ENCODE data around the gene SETD7.
A peak's percentile ranks its signal among the peaks of the same experiment; 100 is the strongest.

Gene SETD7

GRCh38 chr4:139547979-139548378 is 8.0 kb downstream of the SETD7 start:
- no peak for DNase-seq

GRCh38 chr4:139540632-139541031 is 15.4 kb downstream of the SETD7 start:
- no peak for DNase-seq

GRCh38 chr4:139540161-139540560 is 15.9 kb downstream of the SETD7 start:
- DNase-seq: no peak

- DNase-seq: no peak
Observed at GRCh38 chr4:139537292-139537691, 18.7 kb downstream of the SETD7 start.

- DNase-seq: no peak
Observed at GRCh38 chr4:139535871-139536234, 20.2 kb downstream of the SETD7 start.

- no peak for DNase-seq
Observed at GRCh38 chr4:139535228-139535870, 20.7 kb downstream of the SETD7 start.

- no peak for DNase-seq
Observed at GRCh38 chr4:139534287-139534950, 21.6 kb downstream of the SETD7 start.

- DNase-seq: no peak
Observed at GRCh38 chr4:139533511-139533910, 22.5 kb downstream of the SETD7 start.

GRCh38 chr4:139532947-139533346 is 23.1 kb downstream of the SETD7 start:
- DNase-seq: no peak

- peak; percentile 38 for DNase-seq
Observed at GRCh38 chr4:139530833-139531427, 25.1 kb downstream of the SETD7 start.

- no peak for DNase-seq
Observed at GRCh38 chr4:139528377-139529005, 27.5 kb downstream of the SETD7 start.

- DNase-seq: no peak
Observed at GRCh38 chr4:139526928-139527327, 29.1 kb downstream of the SETD7 start.

GRCh38 chr4:139525414-139525813 is 30.6 kb downstream of the SETD7 start:
- DNase-seq: no peak

- DNase-seq: no peak
Observed at GRCh38 chr4:139524062-139524631, 31.9 kb downstream of the SETD7 start.

- no peak for DNase-seq
Observed at GRCh38 chr4:139523076-139523475, 32.9 kb downstream of the SETD7 start.

- no peak for DNase-seq
Observed at GRCh38 chr4:139522457-139522856, 33.6 kb downstream of the SETD7 start.

- DNase-seq: no peak
Observed at GRCh38 chr4:139521754-139522401, 34.1 kb downstream of the SETD7 start.

- DNase-seq: no peak
Observed at GRCh38 chr4:139515531-139515958, 40.5 kb downstream of the SETD7 start.

- DNase-seq: no peak
Observed at GRCh38 chr4:139514382-139515059, 41.5 kb downstream of the SETD7 start.

- no peak for DNase-seq
Observed at GRCh38 chr4:139511320-139511719, 44.7 kb downstream of the SETD7 start.

- DNase-seq: no peak
Observed at GRCh38 chr4:139509727-139510410, 46.1 kb downstream of the SETD7 start.
